GM12878 (cell line): Measurements from ENCODE around the gene LILRB3. TPM values are rescaled to one million over a fixed set of nuclear protein-coding genes. Genes with fewer than 3 reads are reported as not detected.

Experiments used
- ASH2L ChIP-seq: fragments of 300-600, 200-600 bp; sonication (generic); IDR thresholded peaks from 2 replicates; pipeline ENCODE4 v1.6.1; 2017; ENCODE audit warnings: low read depth, mild to moderate bottlenecking, borderline replicate concordance
- HDGF ChIP-seq: fragments of 450-650 bp; IDR thresholded peaks from 2 replicates; pipeline ENCODE4 v1.6.1; 2016; ENCODE audit warnings: antibody characterized with exemption
- MTA3 ChIP-seq: IDR thresholded peaks from 2 replicates; pipeline ENCODE4 v1.6.1; 2012; ENCODE audit warnings: low read length, inconsistent platforms, borderline replicate concordance
- MYC ChIP-seq: IDR thresholded peaks from 2 replicates; pipeline ENCODE4 v1.6.1; 2011; ENCODE audit warnings: mild to moderate bottlenecking, low read length, moderate library complexity, inconsistent platforms; ENCODE audit not compliant: insufficient read depth, insufficient replicate concordance, insufficient read length, severe bottlenecking
- NFXL1 ChIP-seq: fragments of 450-650 bp; IDR thresholded peaks from 2 replicates; pipeline ENCODE4 v1.6.1; 2017; ENCODE audit warnings: antibody characterized with exemption, mild to moderate bottlenecking, borderline replicate concordance
- NFYB ChIP-seq: IDR thresholded peaks from 2 replicates; pipeline ENCODE4 v1.6.1; 2011; ENCODE audit warnings: low read depth, mild to moderate bottlenecking, low read length, improper control_type of control experiment, moderate library complexity; ENCODE audit not compliant: insufficient read depth
- RAD51 ChIP-seq: fragments of 450-650 bp; IDR thresholded peaks from 2 replicates; pipeline ENCODE4 v1.6.1; 2016; ENCODE audit warnings: moderate library complexity, mild to moderate bottlenecking, inconsistent platforms
- ZSCAN29 ChIP-seq: fragments of 450-650 bp; IDR thresholded peaks from 2 replicates; pipeline ENCODE4 v1.6.1; 2017; ENCODE audit warnings: mild to moderate bottlenecking, moderate library complexity
- polyA plus RNA-seq, 11 experiments: library from polyadenylated mRNA; depleted of rRNA in 4 of 11; unstranded in 6 of 11; stranded (reverse) in 5 of 11; fragments of >200 nt; fragmentation: Nextera tagmentation in 4 of 11; fragmentation: Illumina TruSeq in 1 of 11; extraction: Ambion mirVana in 4 of 11; extraction: Trizol in 1 of 11; gene quantifications; 1 replicate in 1 of 11; 2 replicates in 10 of 11; pipeline versions ENCODE4 v1.2.1 to v1.2.3, GENCODE V29; 2011 to 2016; ENCODE audit warnings: inconsistent platforms in 2 of 11, missing spikeins in 2 of 11, low read depth in 1 of 11
- total RNA-seq, 4 experiments: library from RNA; depleted of rRNA in 3 of 4; stranded (reverse); fragments of >200 nt in 3 of 4; fragmentation: Illumina TruSeq in 1 of 4; extraction: Trizol in 1 of 4; gene quantifications; 2 replicates each; pipeline versions ENCODE4 v1.2.1 to v1.2.3, GENCODE V29; 2013 to 2021
- TF ChIP-seq, protein P1 (sequence below): IDR thresholded peaks from 2 replicates; pipeline ENCODE4 v1.6.1; 2011; ENCODE audit warnings: mild to moderate bottlenecking, low read depth, low read length, moderate library complexity; ENCODE audit not compliant: insufficient replicate concordance
- TF ChIP-seq, protein P2 (sequence below): IDR thresholded peaks from 2 replicates; pipeline ENCODE4 v1.6.1; 2011; ENCODE audit warnings: low read depth, mild to moderate bottlenecking, low read length, moderate library complexity, borderline replicate concordance; ENCODE audit errors: extremely low read depth
- TF ChIP-seq, protein P3 (sequence below): IDR thresholded peaks from 2 replicates; pipeline ENCODE4 v1.6.1; 2012; ENCODE audit warnings: low read depth, low read length, improper control_type of control experiment
- TF ChIP-seq, protein P4 (sequence below): IDR thresholded peaks from 2 replicates; pipeline ENCODE4 v1.6.1; 2012; ENCODE audit warnings: low read length, inconsistent platforms
- TF ChIP-seq, protein P5 (sequence below): IDR thresholded peaks from 2 replicates; pipeline ENCODE4 v1.6.1; 2011; ENCODE audit warnings: borderline replicate concordance, low read depth, mild to moderate bottlenecking, moderate library complexity, low read length; ENCODE audit not compliant: insufficient read depth, poor library complexity, severe bottlenecking

LILRB3 gene
- total and polyA plus RNA-seq, 10 of the 15 experiments (the other 5 are each of a cell fraction or from before 2014, with no cell fraction given), result 0.04 to 1.1 (median 0.18) TPM; not detected in 1

DNA sequence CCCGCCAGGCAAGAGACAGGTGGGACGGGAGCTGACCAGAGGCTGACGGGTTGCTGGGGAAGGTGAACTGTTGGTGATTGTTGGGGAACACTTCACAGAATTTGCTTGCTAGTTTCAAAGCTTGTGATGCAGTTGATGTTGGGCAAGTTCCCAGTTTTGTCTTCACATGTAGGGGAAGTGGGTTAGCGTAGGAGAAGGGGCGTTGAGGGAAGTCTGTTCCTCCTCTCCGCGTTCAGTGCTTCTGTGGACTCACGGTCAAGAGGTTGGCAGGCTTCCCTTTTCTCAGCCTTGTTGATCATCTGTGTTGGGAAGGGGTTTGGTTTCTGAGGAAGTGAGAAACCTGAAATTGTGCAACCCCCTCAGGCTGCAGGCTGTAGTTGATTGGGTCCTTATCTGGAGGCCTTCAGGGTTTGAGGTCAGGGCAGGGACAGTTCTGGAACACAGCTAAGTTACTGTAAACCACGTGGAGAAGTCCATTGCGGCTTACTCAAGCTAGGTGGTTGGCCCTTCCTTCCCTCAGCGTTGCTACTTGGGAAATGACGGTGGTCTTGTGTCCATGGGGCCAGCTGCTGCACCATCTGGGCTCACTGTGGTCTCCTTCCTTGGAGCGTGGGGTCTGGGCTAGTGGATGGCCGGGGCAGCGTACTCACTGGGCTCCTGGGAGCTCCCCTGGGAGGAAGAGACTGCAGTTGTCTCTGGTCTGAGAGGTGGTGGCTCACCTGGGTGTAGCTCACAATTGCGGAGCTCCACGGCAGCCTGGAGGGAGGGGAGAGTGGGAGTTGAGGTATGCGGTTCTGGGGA lies 14.6 kb downstream of the LILRB3 start (continued):
- TF ChIP-seq, protein P1, sequence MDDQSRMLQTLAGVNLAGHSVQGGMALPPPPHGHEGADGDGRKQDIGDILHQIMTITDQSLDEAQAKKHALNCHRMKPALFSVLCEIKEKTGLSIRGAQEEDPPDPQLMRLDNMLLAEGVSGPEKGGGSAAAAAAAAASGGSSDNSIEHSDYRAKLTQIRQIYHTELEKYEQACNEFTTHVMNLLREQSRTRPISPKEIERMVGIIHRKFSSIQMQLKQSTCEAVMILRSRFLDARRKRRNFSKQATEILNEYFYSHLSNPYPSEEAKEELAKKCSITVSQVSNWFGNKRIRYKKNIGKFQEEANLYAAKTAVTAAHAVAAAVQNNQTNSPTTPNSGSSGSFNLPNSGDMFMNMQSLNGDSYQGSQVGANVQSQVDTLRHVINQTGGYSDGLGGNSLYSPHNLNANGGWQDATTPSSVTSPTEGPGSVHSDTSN, result peak; percentile 5
- TF ChIP-seq RAD51, result peak; percentile 59; the same call in 1 of the 2 replicates
- TF ChIP-seq, protein P2, sequence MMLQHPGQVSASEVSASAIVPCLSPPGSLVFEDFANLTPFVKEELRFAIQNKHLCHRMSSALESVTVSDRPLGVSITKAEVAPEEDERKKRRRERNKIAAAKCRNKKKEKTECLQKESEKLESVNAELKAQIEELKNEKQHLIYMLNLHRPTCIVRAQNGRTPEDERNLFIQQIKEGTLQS, result no peak
- peak; percentile 98 for TF ChIP-seq MTA3
- TF ChIP-seq, protein P3, sequence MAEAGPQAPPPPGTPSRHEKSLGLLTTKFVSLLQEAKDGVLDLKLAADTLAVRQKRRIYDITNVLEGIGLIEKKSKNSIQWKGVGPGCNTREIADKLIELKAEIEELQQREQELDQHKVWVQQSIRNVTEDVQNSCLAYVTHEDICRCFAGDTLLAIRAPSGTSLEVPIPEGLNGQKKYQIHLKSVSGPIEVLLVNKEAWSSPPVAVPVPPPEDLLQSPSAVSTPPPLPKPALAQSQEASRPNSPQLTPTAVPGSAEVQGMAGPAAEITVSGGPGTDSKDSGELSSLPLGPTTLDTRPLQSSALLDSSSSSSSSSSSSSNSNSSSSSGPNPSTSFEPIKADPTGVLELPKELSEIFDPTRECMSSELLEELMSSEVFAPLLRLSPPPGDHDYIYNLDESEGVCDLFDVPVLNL, result no peak
- no peak for TF ChIP-seq ASH2L
- no peak for TF ChIP-seq MYC
- TF ChIP-seq NFXL1, result no peak
- TF ChIP-seq NFYB, result 0 out of 2 replicates have a peak, but pooled peaks have one; percentile 25
- TF ChIP-seq, protein P4, sequence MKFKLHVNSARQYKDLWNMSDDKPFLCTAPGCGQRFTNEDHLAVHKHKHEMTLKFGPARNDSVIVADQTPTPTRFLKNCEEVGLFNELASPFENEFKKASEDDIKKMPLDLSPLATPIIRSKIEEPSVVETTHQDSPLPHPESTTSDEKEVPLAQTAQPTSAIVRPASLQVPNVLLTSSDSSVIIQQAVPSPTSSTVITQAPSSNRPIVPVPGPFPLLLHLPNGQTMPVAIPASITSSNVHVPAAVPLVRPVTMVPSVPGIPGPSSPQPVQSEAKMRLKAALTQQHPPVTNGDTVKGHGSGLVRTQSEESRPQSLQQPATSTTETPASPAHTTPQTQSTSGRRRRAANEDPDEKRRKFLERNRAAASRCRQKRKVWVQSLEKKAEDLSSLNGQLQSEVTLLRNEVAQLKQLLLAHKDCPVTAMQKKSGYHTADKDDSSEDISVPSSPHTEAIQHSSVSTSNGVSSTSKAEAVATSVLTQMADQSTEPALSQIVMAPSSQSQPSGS, result peak; percentile 84
- TF ChIP-seq, protein P5, sequence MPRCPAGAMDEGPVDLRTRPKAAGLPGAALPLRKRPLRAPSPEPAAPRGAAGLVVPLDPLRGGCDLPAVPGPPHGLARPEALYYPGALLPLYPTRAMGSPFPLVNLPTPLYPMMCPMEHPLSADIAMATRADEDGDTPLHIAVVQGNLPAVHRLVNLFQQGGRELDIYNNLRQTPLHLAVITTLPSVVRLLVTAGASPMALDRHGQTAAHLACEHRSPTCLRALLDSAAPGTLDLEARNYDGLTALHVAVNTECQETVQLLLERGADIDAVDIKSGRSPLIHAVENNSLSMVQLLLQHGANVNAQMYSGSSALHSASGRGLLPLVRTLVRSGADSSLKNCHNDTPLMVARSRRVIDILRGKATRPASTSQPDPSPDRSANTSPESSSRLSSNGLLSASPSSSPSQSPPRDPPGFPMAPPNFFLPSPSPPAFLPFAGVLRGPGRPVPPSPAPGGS, result peak; percentile 32
- TF ChIP-seq ZSCAN29, result no peak
- TF ChIP-seq HDGF, result no peak; the same call in 1 of the 2 replicates
